ENCODE measurements around the gene FBXO36.

DNA sequence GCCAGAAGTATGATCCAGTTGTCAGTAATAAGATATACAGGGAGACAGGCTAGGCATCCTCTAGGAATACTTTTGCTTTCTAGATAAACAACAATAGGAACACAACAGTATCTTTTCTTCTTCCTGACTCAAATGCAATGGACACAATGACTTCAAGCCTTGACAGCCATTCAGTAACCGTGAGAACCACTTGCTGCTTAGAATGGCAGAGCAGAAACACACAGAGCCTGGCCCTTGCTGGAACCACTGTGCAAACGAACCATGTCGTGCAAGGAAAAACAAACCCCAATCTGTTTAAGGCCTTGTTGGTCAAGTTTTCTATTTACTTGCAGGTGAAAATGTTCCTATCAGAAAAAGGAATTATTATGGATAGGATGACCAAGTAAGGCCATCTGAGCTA lies 19.3 kb upstream of the FBXO36 start:
- TF ChIP-seq, protein P1, sequence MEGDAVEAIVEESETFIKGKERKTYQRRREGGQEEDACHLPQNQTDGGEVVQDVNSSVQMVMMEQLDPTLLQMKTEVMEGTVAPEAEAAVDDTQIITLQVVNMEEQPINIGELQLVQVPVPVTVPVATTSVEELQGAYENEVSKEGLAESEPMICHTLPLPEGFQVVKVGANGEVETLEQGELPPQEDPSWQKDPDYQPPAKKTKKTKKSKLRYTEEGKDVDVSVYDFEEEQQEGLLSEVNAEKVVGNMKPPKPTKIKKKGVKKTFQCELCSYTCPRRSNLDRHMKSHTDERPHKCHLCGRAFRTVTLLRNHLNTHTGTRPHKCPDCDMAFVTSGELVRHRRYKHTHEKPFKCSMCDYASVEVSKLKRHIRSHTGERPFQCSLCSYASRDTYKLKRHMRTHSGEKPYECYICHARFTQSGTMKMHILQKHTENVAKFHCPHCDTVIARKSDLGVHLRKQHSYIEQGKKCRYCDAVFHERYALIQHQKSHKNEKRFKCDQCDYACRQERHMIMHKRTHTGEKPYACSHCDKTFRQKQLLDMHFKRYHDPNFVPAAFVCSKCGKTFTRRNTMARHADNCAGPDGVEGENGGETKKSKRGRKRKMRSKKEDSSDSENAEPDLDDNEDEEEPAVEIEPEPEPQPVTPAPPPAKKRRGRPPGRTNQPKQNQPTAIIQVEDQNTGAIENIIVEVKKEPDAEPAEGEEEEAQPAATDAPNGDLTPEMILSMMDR (IDR thresholded peaks at IDR 0.05), result no peak
- TF ChIP-seq POLR2AphosphoS5 (IDR thresholded peaks at IDR 0.05), result no peak
